Activated CD4-positive, alpha-beta T cell treated with anti-CD3 and anti-CD28 coated beads, Interleukin-2, amount 10 ng/mL, durations not matched to agents 7 days and 5 days (primary cell): ENCODE results near the gene CCNG2. TPM values are rescaled to one million over a fixed set of nuclear protein-coding genes. Genes with fewer than 3 reads are reported as not detected.
A peak's percentile ranks its signal among the peaks of the same experiment; 100 is the strongest.
"Not testable (repeated sequence)": the region's sequence is repeated elsewhere in the genome, so short reads cannot be mapped to it uniquely, and the experiment has no call there.

Source experiments
- CTCF ChIA-PET: fragments of 350-600 bp; sonication (Branson Sonifier 250); formaldehyde crosslinking; loops from one replicate; lab custom pipeline; 2021; ENCODE audit warnings: antibody characterized with exemption; lab: Charles Lee
- POLR2A ChIA-PET: fragments of 350-600 bp; sonication (Branson Sonifier 250); formaldehyde crosslinking; loops from one replicate; lab custom pipeline; 2021; ENCODE audit warnings: antibody characterized with exemption; lab: Charles Lee
- DNase-seq: peaks from one replicate; pipeline ENCODE4 v3.0.0-alpha.2; 2020
- H3K27ac Mint-ChIP-seq: one replicate; pipeline ENCODE4 v1.8.0; 2021; ENCODE audit warnings: mild to moderate bottlenecking, moderate library complexity, mixed read lengths
- H3K27me3 Mint-ChIP-seq: one replicate; pipeline ENCODE4 v1.8.0; 2021; ENCODE audit warnings: mixed read lengths
- H3K36me3 Mint-ChIP-seq: one replicate; pipeline ENCODE4 v1.8.0; 2021; ENCODE audit warnings: low read depth, mixed read lengths
- H3K4me1 Mint-ChIP-seq: one replicate; pipeline ENCODE4 v1.8.0; 2021; ENCODE audit warnings: mixed read lengths
- H3K4me3 Mint-ChIP-seq: one replicate; pipeline ENCODE4 v1.8.0; 2021; ENCODE audit warnings: mild to moderate bottlenecking, moderate library complexity, mixed read lengths
- H3K9me3 Mint-ChIP-seq: one replicate; pipeline ENCODE4 v1.8.0; 2021; ENCODE audit warnings: mixed read lengths
- total RNA-seq, 2 experiments: library from RNA; stranded (reverse); gene quantifications; one replicate each; pipeline ENCODE4 v1.2.3, GENCODE V29; 2021

Gene CCNG2
- total RNA-seq, 2 experiments from 2014 or later: 28.1 to 31.5 TPM

DNA sequence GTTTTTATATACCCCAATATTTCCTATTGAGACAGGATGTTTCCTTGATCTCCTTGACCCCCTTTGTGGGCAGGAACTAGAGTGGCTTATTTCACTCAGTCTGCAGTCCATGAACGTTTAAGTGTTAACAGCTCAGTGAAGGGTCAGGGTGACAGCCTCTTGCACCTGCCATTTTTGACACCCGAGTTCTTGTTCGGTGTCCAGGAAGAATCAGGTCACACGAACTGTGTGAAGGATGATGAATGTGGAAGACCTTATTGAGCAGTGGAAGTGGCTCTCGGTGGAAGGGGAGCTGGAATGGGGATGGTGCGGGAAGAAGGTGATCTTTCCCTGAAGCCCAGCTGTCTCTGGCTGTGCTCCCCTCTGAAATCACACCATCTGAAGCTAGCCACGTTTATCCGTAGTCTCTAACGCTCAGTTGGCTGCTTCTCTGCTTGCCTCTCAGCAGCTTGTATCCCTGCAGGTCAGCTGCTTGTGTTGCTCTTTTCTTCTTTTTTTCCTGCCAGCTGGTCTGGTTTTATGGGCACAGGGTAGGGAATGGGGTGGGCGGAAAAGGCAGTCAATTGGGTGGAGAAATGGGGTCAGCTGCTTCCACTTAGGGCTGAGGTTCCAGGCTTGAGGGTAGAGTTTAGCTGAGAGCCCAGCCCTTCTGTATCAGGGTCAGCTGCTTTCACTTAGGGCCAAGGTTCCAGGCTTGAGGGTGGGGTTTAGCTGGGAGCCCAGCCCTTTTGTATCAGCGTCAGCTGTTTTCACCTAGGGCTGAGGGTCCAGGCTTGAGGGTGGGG, 29.0 kb upstream of the CCNG2 start:
- Mint-ChIP-seq H3K27ac (no peak overlapping the region), H3K4me3 (no peak overlapping the region), H3K36me3 (no peaks in the 10 kb centered on the region), H3K9me3 (peaks cover 2% of the 10 kb centered on the region), H3K4me1 (peaks cover 15% of the 10 kb centered on the region), H3K27me3 (peaks cover 6% of the 10 kb centered on the region)
- POLR2A ChIA-PET: no interaction called here
- CTCF ChIA-PET: interaction anchor here (0.7 to 1.6 kb wide), 2 partner anchors 32 to 44 kb away, joined by 3 to 5 read pairs; no protein-coding TSS in a partner anchor
- no peak for DNase-seq

DNA sequence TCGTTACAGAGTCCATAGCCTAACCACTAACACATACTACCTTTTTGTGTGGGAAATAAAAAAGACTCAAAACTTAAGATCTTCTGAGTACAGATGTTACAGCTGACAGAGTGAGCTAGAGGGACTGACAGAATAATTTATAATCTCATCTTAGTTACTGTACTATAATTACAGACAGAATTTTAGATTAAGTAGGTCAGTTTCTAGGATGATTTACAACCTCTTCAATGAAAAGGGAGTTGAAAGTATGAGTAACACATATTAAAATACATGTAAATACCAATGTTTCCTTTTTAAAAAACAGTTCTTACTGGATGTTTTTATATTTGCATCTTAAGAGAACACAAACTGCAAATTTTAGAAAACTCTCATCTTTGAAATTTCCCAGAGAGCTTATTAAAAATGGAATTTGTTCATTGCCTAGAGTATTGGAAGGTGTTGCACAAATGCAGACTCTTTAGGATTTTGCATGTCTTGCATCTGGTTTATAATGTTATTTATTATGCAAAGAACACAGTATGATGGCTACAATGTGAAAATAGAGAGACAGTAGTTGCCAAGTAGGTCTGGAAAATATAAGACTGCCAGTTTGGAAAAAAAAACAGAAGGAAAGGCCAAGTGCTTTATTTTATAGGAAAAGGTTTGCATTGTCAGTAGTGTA, 24.2 kb upstream of the CCNG2 start:
- no peak overlapping the region for H3K27ac Mint-ChIP-seq
- ChIA-PET CTCF (interaction anchor here (0.7 to 1.3 kb wide), 3 partner anchors 10 to 38 kb away, joined by 3 to 5 read pairs (median 3); no protein-coding TSS in a partner anchor), POLR2A (no interaction called here)
- peaks cover 5% of the 10 kb centered on the region for H3K4me1 Mint-ChIP-seq
- H3K27me3 Mint-ChIP-seq: peaks cover 6% of the 10 kb centered on the region
- no peak overlapping the region for H3K4me3 Mint-ChIP-seq
- peaks cover 2% of the 10 kb centered on the region for H3K9me3 Mint-ChIP-seq
- no peaks in the 10 kb centered on the region for H3K36me3 Mint-ChIP-seq
- no peak for DNase-seq

GRCh38 chr4:77137448-77137847, 19.6 kb upstream of the CCNG2 start:
- H3K27me3 Mint-ChIP-seq, H3K36me3 Mint-ChIP-seq, H3K9me3 Mint-ChIP-seq, H3K4me3 Mint-ChIP-seq, H3K4me1 Mint-ChIP-seq, POLR2A ChIA-PET, DNase-seq: not testable (repeated sequence)
- H3K27ac Mint-ChIP-seq: peak overlapping the region; percentile 63
- CTCF ChIA-PET: interaction anchor here (0.6 kb wide), 1 partner anchor 210 kb away, joined by 3 read pairs; no protein-coding TSS in a partner anchor

- no peak overlapping the region for H3K4me3 Mint-ChIP-seq
- POLR2A ChIA-PET: no interaction called here
- H3K4me1 Mint-ChIP-seq: peaks cover 21% of the 10 kb centered on the region
- no peak overlapping the region for H3K27ac Mint-ChIP-seq
- H3K27me3 Mint-ChIP-seq: no peaks in the 10 kb centered on the region
- CTCF ChIA-PET: interaction anchor here (1.0 kb wide), 1 partner anchor 44 kb away, joined by 3 read pairs; no protein-coding TSS in a partner anchor
- H3K9me3 Mint-ChIP-seq: no peaks in the 10 kb centered on the region
- DNase-seq: no peak
- H3K36me3 Mint-ChIP-seq: no peaks in the 10 kb centered on the region
Observed at GRCh38 chr4:77141964-77142645, 14.9 kb upstream of the CCNG2 start.

- H3K36me3 Mint-ChIP-seq: no peaks in the 10 kb centered on the region
- ChIA-PET POLR2A (no interaction called here), CTCF (interaction anchor here (0.8 to 1.0 kb wide), 2 partner anchors 45 to 119 kb away, joined by 3 read pairs; no protein-coding TSS in a partner anchor)
- H3K4me3 Mint-ChIP-seq: no peak overlapping the region
- H3K4me1 Mint-ChIP-seq: peaks cover 19% of the 10 kb centered on the region
- no peak for DNase-seq
- no peaks in the 10 kb centered on the region for H3K9me3 Mint-ChIP-seq
- no peaks in the 10 kb centered on the region for H3K27me3 Mint-ChIP-seq
- H3K27ac Mint-ChIP-seq: no peak overlapping the region
Observed at GRCh38 chr4:77142646-77143028, 14.4 kb upstream of the CCNG2 start.

GRCh38 chr4:77143091-77143490, 13.9 kb upstream of the CCNG2 start:
- POLR2A ChIA-PET: no interaction called here
- no peak for DNase-seq
- H3K4me1 Mint-ChIP-seq: peaks cover 18% of the 10 kb centered on the region
- no peak overlapping the region for H3K27ac Mint-ChIP-seq
- CTCF ChIA-PET: interaction anchor here (0.8 to 1.0 kb wide), 2 partner anchors 45 to 119 kb away, joined by 3 read pairs; no protein-coding TSS in a partner anchor
- no peak overlapping the region for H3K4me3 Mint-ChIP-seq
- H3K9me3 Mint-ChIP-seq: no peaks in the 10 kb centered on the region
- H3K27me3 Mint-ChIP-seq: no peaks in the 10 kb centered on the region
- no peaks in the 10 kb centered on the region for H3K36me3 Mint-ChIP-seq

DNA sequence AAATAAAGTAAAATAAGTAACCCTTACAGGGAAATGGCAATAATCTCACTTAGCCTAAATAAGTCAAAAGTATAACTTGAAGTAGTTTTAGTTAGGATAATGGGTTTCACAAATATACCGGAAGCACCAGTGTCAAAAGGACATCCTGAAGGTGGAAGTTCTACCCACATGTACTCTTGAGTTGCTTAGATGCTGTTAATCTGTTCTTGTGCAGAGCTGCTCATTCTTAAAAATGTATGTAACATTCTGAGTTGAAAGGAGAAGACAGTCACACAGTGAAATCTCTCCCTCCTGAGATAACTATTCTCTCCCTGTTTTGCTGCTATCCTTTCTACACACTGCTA, 11.2 kb upstream of the CCNG2 start:
- no peak for DNase-seq
- ChIA-PET CTCF (interaction anchor here (0.9 to 1.8 kb wide), 3 partner anchors 10 to 58 kb away, joined by 3 to 7 read pairs (median 5); no protein-coding TSS in a partner anchor), POLR2A (no interaction called here)
- no peaks in the 10 kb centered on the region for H3K36me3 Mint-ChIP-seq
- H3K4me1 Mint-ChIP-seq: peaks cover 18% of the 10 kb centered on the region
- H3K9me3 Mint-ChIP-seq: no peaks in the 10 kb centered on the region
- peak overlapping the region; percentile 67 for H3K27ac Mint-ChIP-seq
- H3K4me3 Mint-ChIP-seq: no peak overlapping the region
- H3K27me3 Mint-ChIP-seq: no peaks in the 10 kb centered on the region

DNA sequence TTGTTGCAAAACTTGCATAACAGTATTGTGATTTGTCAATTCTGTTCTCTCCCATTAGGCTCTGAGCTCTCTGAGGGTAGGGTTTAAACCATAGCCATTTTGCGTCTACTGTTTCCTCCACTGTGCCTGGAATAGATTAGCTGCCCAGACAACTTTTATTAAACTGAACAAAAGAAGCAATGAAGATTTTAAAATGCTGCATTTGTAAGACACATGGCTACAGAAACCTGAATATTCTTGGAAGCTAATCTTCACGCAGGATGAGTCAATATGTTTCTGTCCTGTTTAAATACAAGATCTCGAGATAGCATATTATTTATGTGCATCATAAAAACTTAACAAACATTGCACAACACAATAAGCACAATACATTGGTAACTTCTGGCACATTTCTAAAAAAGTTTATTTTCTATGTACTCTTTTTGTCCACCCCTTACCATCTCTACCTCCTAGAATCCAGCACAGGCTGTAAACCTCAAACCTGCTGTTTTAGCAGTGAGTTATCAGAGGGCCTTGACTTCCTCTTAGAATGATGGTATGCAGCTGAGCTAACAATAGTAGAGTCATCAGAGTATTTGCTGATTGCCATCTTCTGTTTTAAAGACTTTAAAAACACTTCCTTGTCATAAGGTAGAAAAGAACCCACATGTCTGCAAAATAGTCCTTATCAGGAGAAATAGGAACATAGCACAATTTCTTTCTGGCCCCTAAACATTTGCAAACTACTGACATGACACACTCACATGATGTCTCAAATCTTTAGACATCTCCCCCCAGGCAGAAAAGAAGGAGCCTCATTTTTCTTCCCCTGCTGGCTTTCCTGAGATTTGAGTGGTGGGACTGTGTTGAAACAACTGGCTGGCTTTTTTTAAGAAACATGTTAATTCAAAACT, 10.6 kb upstream of the CCNG2 start:
- Mint-ChIP-seq H3K27me3 (no peaks in the 10 kb centered on the region), H3K4me1 (peaks cover 18% of the 10 kb centered on the region), H3K9me3 (no peaks in the 10 kb centered on the region), H3K36me3 (no peaks in the 10 kb centered on the region), H3K4me3 (no peak overlapping the region), H3K27ac (peak overlapping the region; percentile 67)
- no peak for DNase-seq
- ChIA-PET CTCF (interaction anchor here (0.9 to 1.8 kb wide), 3 partner anchors 9 to 57 kb away, joined by 3 to 7 read pairs (median 5); no protein-coding TSS in a partner anchor), POLR2A (no interaction called here)

DNA sequence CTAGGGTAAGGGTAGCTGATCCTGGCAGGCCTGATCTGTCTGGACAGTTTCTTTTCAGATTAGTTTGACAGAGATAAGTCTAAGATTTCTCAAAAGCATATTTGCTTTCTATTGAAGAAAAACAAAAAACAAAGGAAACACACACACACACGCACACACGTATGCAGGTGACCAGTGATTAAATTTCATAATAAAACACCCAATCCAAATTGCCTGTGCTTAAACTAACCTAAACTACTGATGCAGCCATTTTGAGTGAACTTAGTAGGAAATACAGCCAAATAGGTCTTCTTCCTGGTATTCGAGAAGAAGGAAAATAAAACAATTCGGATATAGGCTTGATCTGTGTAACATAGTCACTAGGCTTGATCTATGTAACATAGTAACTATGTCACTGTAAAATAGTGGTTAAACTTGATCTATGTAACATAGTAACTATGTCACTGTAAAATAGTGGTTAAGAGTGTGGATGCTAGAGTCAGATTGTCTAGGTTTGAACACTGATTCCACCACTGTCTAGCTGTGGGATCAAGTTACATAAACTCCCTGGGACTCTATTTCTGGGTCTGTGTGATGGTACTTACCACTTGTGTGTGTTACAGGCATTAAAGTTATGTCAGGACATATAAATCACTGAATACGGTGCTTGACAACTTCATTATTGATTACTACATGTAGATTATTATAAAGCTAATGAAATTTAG, 9.8 kb upstream of the CCNG2 start:
- H3K27ac Mint-ChIP-seq: peak overlapping the region; percentile 1
- CTCF ChIA-PET: interaction anchor here (1.8 kb wide), 1 partner anchor 8 kb away, joined by 7 read pairs; no protein-coding TSS in a partner anchor
- H3K27me3 Mint-ChIP-seq: no peaks in the 10 kb centered on the region
- H3K4me1 Mint-ChIP-seq: peaks cover 18% of the 10 kb centered on the region
- no peaks in the 10 kb centered on the region for H3K36me3 Mint-ChIP-seq
- no peak overlapping the region for H3K4me3 Mint-ChIP-seq
- DNase-seq: no peak
- POLR2A ChIA-PET: no interaction called here
- H3K9me3 Mint-ChIP-seq: no peaks in the 10 kb centered on the region

DNA sequence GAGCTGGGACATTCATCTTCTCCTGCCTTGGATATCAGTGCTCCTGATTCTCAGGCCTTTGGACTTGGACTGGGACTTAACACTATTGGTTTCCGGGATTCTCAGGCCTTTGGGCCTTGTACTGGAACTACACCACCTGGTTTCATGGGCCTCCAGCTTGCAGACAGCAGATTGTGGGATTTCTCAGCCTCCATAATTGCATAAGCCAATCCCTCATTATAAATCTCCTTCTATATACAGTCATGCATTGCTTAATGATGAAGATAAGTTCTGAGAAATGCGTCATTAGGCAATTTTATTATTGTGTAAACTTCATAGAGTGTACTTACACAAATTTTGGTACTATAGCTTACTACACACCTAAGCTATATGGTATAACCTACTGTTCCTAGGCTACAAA, 8.9 kb upstream of the CCNG2 start:
- no peak overlapping the region for H3K27ac Mint-ChIP-seq
- H3K4me3 Mint-ChIP-seq: no peak overlapping the region
- DNase-seq: no peak
- no peaks in the 10 kb centered on the region for H3K9me3 Mint-ChIP-seq
- ChIA-PET POLR2A (no interaction called here), CTCF (no interaction called here)
- no peaks in the 10 kb centered on the region for H3K36me3 Mint-ChIP-seq
- H3K27me3 Mint-ChIP-seq: no peaks in the 10 kb centered on the region
- peaks cover 25% of the 10 kb centered on the region for H3K4me1 Mint-ChIP-seq

DNA sequence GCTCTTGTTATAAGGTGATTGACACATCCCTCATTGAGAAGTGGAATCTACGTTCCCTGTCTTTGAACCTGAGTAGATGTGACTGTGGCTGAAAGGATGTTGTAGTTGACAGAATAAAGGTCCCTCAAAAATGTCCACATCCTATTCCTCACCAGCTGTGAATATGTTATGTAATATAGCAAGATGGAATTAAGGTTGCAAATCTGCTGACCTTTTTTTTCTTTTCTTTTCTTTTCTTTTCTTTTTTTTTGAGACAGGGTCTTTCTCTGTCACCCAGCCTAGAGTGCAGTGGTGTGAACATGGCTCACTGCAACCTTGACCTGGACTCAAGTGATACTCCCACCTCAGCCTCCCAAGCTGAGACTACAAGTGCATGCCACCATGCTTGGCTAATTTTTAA, 7.2 kb upstream of the CCNG2 start:
- peaks cover 30% of the 10 kb centered on the region for H3K4me1 Mint-ChIP-seq
- DNase-seq: no peak
- ChIA-PET POLR2A (no interaction called here), CTCF (no interaction called here)
- H3K27me3 Mint-ChIP-seq: no peaks in the 10 kb centered on the region
- no peak overlapping the region for H3K27ac Mint-ChIP-seq
- H3K9me3 Mint-ChIP-seq: no peaks in the 10 kb centered on the region
- no peak overlapping the region for H3K4me3 Mint-ChIP-seq
- H3K36me3 Mint-ChIP-seq: no peaks in the 10 kb centered on the region
